Measurements from ENCODE around the gene MORN4.
A peak's percentile ranks its signal among the peaks of the same experiment; 100 is the strongest.
"Not testable (repeated sequence)": the region's sequence is repeated elsewhere in the genome, so short reads cannot be mapped to it uniquely, and the experiment has no call there.

The MORN4 gene

DNA sequence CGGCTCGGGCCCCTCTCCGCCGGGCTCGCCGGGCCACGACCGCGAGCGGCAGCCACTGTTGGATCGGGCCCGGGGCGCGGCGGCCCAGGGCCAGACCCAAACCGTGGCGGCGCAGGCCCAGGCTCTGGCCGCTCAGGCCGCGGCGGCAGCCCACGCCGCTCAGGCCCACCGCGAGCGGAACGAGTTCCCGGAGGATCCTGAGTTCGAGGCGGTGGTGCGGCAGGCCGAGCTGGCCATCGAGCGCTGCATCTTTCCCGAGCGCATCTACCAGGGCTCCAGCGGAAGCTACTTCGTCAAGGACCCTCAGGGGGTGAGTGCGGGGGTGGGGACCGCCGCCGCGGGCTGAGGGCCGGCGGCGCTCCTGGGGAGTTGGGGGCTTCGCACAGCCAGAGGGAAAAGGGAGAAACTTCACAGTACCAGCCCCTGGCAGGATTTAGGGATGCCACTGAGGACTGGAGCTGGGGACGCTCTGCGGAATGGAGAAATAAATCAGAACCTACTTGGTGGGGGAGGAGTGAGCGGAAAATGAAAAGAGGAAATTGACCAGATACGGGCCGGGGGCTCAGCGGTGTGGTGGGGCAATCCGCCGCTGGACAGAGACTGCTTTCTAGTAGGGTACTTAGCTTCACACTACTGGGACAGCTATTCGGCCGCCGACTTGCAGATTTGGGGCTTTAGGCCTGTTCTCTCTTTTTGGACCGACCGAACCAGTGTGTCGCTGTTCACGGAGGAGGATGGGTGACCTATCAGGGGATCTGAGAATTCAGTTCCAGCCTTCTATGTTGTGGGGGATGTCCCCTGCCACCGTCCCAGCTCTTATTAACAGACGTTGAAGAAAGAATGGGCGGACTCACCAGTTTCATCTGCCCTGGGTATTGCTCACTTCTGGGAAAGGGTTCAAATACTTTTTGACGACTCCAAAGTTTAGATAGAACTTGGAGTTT, 7.8 kb upstream of the MORN4 start:
- DNase-seq: no peak

DNA sequence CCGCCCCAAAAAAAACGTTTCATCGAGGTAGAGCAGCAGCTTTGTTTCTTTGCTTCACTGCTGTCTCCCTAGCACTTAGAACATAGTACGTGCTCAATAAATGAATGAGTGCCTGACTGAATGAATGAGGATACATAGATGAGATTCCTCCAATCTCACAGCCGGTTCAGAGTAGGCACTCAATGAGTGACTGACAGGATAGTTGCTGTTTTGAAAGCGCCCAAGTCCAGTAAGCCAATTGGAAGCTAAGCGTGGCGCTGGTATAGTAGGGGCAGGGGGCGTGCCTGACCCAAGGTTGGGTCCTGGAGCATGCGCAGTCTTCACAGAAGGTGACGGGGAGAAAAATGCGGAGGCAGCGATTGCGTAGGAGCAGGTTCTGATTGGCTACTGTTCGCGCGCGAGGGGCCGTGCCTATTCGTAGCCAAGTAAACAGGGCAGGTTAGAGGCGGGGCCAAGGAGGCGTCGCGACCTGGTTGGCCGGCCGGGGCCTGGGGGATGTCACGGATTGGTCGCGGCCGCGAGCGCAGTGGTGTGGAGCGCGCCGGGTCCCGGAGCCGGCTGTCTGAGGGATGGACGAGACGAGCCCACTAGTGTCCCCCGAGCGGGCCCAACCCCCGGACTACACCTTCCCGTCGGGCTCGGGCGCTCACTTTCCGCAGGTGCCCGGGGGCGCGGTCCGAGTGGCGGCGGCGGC, 7.0 kb upstream of the MORN4 start, which contains the start of gene PI4K2A:
Gene PI4K2A, plus strand, starts transcription at position 498 of the 694 bp plus-strand sequence. Its CDS starts 72 bp downstream, at position 570.
- peak; percentile 99 for DNase-seq

DNA sequence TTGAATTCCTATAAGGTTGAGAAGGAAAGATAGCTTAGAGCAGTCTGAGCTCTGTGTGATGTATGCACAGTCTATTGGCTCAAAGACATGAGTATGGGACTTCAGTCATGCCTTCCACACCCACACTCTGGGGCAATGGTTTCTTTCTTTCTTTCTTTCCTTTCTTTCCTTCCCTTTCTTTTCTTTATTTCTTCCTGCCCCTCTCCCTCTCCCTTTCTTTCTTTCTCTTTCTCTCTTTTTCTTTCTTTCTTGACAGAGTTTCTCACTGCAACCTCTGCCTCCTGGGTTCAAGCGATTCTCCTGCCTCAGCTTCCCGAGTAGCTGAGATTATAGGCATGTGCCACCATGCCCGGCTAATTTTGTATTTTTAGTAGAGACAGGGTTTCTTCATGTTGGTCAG, 5.8 kb upstream of the MORN4 start:
- not testable (repeated sequence) for DNase-seq

DNA sequence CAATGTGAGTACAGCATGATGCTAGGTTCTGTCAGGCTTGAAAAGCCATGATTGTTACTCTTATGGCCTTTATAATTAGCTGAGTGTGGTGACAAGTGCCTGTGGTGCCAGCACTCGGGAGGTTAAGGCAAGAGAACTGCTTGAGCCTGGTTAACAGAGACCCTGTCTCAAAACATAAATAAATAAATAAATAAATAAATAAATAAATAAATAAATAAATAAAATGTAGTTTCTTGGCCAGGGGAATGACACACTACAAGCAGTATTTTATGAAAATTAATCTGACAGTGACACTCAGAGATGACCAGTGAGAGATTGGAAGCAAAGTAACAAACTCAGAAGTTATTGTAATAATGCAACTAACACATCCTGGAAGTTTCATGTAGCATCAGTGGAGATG, 2.3 kb upstream of the MORN4 start:
- DNase-seq: no peak

DNA sequence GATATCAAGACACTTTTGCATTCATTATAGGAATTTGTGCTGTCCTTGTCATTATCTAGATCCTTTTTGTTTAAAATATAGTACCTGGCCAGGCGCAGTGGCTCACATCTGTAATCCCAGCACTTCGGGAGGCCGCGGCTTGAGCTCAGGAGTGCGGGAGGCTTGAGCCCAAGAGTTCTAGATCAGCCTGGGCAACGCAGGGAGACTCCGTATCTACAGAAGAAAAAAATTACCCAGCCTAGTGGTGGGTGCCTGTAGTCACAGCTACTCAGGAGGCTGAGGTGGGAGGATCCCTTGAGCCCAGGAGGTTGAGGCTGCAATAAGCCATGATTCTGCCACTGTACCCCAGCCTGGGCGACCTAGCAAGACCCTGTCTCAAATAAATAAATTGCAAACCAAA, 621 bp upstream of the MORN4 start:
- DNase-seq: no peak

DNA sequence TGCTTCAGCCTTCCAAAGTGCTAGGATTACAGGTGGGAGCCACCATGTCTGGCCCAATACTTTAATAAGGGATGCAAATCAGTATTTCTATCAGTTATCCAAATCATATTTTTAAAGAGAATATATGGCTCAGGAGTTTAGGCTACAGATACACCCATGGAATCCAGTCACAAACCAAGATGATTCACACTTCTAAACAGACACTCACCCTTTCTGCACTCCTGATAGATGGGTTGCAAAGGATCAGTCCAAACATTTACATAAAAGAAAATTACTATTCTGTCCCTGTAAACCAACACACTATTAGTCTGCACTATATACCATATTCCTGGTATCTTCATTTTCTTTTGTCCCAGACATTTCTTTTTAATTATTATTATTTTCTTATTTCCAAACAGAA, 2.2 kb downstream of the MORN4 start:
- DNase-seq: no peak

DNA sequence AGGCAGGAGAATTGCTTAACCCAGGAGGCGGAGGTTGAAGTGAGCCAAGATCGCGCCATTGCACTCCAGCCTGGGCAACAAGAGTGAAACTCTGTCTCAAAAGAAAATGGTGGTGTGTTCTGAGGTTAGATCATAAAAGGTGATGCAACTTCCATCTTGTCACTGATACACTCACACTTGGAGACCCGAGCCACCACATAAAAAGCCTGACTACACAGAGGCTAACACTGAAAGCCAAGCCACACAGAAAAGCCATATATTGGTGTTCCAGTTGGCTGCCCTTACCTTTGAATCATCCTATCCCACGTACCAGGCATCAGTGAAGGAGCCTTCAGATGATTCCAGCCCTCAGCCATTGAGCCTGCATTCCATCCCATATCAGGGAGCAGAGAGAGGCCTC, 4.0 kb downstream of the MORN4 start:
- no peak for DNase-seq

DNA sequence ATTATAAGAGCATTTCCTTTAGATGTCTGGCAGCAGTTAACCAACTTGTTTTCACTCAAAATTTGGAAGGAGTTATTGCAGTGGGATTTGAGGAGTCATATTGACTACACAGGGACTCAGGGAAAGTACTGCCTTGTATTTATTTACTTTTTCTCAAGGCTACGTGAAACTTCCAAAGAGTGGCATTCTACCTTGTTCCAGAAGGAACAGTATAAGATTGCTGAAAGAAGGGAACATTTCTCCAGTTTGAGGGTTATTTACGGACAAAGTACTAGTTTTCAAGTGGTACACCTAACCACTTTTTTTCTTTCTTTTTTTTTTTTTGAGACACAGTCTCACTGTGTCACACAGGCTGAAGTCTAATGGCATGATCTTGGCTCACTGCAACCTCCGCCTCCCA, 5.1 kb downstream of the MORN4 start:
- DNase-seq: no peak

DNA sequence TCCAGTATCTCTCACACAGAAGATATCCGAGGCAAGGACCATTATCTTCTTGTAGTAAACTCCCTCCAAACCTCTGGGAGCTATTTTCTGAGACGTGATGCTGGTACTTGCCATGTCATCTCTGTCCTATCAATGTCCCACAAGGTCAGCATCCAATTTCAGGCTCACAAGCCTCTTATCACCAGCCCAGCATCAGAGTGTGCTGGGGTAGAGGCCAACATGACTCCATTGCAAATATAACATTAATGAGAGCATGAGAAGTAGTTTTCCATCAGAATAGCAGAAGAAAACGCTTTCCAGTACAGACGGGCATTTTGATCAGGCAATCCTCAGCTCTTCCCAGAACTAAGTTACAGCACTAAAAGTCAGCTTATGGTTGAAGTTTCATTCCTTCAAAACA, 5.6 kb downstream of the MORN4 start:
- DNase-seq: no peak

DNA sequence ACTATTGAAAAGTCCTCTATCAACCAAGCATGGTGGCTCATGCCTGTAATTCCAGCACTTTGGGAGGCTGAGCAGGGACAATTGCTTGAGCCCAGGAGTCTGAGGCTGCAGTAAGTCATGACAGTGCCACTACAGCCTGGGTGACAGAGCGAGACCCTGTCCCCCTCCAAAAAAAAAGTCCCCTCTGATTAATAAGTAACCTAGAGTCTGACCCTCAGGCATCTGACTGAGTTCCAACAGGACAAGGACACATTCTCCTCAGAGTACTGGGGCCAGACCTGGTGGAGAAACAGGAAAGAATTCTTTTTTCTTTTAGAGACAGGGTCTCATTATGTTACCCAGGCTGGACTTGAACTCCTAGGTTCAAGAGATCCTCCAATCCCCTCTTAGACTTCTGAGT, 10.0 kb downstream of the MORN4 start:
- DNase-seq: no peak

DNA sequence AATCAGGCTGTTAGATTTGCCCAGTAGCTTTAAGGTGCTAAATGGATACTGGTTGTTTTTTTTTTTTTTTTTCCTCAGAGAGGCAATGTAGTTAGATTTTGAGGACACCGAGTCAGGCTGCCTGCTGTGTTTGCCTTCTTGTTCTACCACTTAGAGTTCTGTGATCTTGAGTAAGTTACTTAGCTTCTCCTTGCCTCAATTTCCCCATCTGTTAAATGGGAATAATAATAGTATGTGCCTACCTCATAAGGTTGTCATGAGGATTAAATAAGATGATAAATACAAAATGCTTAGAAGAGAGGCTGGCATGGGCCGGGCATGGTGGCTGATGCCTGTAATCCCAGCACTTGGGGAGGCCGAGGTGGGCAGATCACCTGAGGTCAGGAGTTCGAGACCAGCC, 14.6 kb downstream of the MORN4 start:
- no peak for DNase-seq

DNA sequence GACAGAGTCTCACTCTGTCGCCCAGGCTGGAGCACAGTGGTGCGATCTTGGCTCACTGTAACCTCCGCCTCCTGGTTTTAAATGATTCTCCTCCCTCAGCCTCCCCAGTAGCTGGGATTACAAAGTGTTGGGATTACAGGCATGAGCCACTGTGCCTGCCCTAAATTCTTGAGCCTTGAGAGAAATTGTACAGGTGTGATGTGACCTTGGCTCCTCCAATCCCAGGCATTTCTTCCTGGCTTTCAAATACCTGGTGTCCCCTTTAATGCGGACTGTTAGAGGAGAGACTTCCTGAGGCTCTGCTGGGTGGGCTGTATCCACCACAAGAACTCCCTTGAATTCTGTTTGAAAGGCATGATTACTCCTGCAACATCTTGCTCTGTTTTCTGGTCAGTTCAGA, 15.0 kb downstream of the MORN4 start:
- no peak for DNase-seq

DNA sequence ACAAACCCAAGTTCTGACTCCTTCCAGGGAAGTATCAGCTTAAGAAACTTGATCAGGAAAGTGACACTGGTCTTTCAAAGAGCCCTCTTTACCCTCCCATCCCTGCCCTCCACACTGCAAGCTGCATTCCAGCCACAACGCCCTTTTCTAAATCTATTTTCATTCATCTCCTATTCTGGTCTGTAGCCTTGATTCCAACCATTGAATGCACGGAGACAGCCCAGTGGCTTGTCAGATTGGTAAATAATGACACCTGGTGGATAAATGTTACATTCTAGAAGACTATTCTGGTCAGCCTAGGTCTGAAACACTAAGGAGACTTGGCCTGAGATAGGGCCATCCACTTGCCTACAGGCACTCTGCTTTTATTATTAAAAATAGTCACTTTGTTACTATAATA, 20.9 kb downstream of the MORN4 start:
- DNase-seq: no peak

DNA sequence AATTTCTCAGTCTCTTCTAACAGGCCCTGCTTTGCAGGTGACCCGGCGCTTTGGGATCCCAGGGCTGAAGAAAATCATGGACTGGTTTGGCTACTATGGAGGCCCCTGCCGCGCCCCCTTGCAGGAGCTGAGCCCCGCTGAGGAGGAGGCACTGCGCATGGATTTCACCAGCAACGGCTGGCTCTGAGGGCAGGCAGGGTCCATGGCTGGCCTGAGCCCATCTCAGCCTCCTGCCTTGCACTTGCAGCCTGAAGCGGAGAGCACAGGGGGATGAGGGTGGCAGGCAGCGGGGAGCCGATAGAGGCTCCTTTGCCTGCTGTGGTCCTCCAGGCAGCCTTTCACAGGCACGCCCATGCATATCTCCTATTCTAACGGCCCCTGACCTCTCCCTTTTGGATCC, 21.8 kb downstream of the MORN4 start:
- no peak for DNase-seq

DNA sequence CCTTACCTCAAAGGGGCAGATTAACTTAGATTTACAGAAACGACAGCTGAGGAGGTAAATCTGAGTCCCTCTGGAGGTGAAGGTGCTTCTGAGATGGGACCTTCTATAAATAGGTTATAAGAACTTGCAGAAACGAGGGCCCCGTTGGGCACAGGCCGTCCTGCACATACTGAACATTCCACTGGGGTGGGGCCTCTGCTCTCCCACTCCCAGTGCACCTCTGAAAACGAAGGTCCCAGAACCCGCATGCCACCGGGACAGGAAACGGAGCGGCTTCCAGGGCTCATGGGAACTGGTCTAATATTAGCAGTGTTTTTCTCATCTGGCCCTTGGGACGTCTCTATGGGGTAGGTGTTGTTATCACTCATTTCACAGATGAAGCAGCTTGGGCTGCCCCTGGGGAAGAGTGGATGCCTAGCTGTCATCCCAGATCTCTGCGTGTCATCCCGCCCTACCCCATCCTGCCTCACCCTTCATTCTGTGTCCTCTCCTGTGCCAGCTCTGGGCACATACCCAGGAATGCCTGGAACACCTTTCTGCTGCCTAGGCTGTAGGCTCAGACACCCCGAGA, 24.2 kb downstream of the MORN4 start:
- no peak for DNase-seq

DNA sequence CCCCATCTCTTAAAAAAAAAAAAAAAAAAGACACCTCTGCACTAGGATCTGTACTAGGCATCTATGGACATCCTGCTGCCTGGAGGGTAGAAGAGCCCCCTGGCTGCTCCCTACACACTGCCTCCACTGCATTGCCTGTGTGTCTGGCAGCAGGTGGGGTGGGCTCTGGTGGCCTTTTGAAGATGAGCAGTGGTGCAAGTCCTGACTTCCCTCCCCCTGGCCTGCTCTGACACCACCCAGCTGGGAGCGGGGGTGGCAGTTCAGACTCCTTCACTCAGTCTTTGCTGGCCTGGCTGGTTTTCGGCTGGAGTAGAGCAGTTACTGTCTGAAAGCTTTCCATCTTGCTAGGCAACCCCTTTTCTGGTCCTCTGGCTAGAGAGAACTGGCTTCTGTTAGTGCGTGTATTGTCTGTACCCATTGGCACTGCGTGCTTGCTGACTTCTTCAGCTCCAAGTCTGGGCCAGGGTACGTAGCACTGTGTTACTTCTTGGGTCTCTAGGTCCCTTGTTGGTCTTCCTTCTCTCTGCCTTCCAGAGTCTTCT, 26.1 kb downstream of the MORN4 start:
- DNase-seq: no peak

DNA sequence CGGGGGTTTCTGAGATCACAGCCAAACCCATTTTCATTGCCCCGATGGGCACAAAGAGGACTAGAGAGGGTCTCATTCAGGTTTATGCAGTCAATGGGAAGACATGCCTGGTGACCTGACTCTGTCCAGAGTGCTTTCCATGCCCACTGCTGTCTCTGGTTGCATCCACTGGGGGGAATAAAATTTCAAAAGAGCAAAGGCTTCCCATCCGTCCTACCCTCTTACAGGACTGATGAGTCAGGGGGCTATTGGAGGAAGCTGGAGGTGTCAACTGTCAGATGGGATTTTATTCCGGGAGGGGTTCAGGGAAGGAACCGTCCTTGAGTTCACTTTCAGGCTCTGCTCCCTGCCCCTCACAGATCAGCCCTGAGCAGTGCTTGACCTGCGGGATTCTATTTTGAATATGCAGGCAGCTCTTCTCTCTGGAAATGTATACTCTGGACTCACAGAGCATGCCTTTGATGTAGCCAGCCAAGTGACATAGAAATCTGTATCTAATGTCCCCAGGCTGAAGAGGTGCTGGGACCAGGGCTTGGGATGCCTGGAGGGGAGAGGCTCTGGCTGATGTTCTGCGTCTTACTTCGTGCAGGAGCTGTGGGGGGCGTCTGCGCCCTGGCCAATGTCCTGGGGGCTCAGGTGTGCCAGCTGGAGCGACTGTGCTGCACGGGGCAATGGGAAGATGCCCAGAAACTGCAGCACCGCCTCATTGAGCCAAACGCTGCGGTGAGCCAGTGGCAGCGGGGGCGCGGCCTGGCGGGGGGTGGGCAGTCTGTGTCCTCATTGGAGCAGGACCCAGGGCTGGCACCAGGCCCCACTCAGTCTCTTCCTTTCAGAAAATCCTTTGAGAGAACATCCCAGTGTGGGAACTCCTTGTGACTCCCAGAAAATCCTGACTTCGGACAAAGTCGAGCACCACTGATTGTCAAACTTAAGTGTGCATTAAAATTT, 31.8 kb downstream of the MORN4 start:
- no peak for DNase-seq

DNA sequence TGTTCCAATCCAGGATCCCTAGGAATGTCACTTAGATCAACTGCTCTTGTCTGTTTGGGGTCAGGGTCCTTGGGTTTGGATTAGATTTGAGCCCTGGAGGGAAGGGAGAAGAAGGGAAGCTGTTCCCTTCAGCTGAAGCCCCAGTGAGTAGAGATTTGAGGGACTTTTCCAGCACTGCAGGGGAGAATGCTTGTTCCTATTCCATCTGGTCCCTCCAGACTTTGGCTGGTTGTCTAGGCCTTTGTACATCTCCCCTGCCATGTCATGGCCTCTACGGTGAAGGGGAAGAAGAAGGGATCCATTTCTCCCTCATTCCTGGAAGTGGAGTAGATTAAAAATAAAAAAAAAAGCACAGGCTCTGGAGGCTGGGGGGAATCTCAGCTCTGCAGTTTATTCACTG, 32.7 kb downstream of the MORN4 start:
- DNase-seq: no peak

DNA sequence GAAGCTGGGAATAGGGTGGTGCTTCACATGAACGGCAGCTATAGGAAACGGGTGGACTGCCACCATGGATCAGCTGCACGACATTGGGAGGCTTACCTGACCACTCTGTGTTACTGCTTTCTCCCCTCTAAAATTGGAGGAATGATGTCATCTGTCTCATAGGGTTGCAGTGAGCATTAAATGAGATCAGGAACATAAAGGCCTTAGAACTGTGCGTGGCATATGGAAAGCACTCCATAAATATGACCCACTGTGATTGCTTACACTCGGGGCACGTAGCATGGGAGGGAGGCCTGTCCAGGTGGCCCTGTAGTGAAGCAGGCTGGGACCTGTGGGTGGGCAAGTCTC, 34.1 kb downstream of the MORN4 start:
- DNase-seq: no peak

DNA sequence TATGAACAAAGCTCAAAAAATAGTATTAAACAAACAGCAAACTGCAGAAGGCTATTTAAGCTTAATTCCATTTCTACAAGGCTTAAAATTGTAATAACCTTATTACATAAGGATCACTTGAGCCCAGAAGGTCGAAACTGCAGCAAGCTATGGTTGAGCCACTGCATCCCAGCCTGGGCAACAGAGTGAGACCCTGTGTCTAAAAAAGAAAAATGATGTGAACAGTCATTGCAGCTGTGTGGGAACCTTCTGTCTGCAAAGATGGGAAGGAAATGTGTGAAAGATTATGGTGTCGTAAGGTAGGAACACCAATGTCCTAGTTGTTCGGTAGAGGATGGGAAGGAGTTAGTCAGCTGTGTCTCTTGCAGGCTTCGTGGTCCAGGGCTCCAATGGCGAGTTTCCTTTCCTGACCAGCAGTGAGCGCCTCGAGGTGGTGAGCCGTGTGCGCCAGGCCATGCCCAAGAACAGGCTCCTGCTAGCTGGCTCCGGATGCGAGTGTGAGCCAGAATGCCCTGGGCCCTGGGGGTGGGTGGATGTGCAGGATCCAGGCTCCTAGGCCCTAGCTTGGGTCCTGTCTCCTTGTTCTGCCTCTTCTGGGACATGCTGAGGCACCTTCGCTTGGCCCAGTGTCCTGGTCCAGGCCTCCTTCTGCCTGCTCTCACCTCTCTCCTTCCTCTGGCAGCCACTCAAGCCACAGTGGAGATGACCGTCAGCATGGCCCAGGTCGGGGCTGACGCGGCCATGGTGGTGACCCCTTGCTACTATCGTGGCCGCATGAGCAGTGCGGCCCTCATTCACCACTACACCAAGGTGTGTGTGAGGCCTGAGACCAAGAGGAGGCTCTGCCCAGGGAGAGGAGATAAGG, 34.7 kb downstream of the MORN4 start:
- DNase-seq: no peak

DNA sequence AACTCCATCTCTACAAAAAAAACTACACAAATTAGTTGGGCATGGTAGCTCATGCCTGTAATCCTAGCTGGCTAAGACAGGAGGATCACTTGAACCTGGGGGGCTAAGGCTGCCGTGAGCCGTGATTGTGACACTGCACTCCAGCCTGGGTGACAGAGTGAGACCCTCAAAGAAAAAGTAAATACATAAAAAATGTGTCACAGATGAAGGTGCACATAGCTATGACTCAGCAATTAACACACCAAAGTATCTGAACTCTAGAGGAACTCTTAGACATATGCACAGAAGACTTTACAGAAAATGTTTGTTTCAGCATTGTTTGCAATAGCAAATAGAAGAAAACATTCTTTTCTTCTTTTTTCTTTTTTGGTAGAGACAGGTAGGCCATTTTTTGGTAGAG, 35.5 kb downstream of the MORN4 start:
- DNase-seq: no peak

Data from T1000 (cell line).